Mesothelial cell of epicardium (in vitro differentiated cells): ENCODE data around the gene DDX17. TPM values are rescaled to one million over a fixed set of nuclear protein-coding genes. Genes with fewer than 3 reads are reported as not detected.

ENCODE experiments used
- DNase-seq, 2 experiments: peaks; one replicate each; pipeline ENCODE4 v3.0.0; 2021; ENCODE audit warnings: low spot score in 2 of 2; ENCODE audit not compliant: unreplicated experiment in 2 of 2
- H3K27ac Mint-ChIP-seq: 2 replicates; pipeline ENCODE4 v1.8.0; 2021; ENCODE audit warnings: mixed read lengths
- H3K27me3 Mint-ChIP-seq: 2 replicates; pipeline ENCODE4 v1.8.0; 2021; ENCODE audit warnings: low read depth, mixed read lengths
- H3K36me3 Mint-ChIP-seq: 2 replicates; pipeline ENCODE4 v1.8.0; 2021; ENCODE audit warnings: mixed read lengths
- H3K4me1 Mint-ChIP-seq: 2 replicates; pipeline ENCODE4 v1.8.0; 2021; ENCODE audit warnings: mixed read lengths
- H3K4me3 Mint-ChIP-seq: 2 replicates; pipeline ENCODE4 v1.8.0; 2021; ENCODE audit warnings: mild to moderate bottlenecking, moderate library complexity, mixed read lengths
- H3K9me3 Mint-ChIP-seq: 2 replicates; pipeline ENCODE4 v1.8.0; 2021; ENCODE audit warnings: mixed read lengths
- total RNA-seq: library from RNA; stranded (reverse); gene quantifications from 3 replicates; pipeline ENCODE4 v1.2.1, GENCODE V29; 2021
- TF ChIP-seq, protein P1 (sequence below): fragments of 200-600 bp; sonication (generic); IDR thresholded peaks from one replicate; pipeline ENCODE4 v1.5.0; 2021; ENCODE audit warnings: antibody characterized with exemption; ENCODE audit not compliant: unreplicated experiment

The DDX17 gene
- total RNA-seq, 1 donor from 2014 or later, result 717 TPM

DNA sequence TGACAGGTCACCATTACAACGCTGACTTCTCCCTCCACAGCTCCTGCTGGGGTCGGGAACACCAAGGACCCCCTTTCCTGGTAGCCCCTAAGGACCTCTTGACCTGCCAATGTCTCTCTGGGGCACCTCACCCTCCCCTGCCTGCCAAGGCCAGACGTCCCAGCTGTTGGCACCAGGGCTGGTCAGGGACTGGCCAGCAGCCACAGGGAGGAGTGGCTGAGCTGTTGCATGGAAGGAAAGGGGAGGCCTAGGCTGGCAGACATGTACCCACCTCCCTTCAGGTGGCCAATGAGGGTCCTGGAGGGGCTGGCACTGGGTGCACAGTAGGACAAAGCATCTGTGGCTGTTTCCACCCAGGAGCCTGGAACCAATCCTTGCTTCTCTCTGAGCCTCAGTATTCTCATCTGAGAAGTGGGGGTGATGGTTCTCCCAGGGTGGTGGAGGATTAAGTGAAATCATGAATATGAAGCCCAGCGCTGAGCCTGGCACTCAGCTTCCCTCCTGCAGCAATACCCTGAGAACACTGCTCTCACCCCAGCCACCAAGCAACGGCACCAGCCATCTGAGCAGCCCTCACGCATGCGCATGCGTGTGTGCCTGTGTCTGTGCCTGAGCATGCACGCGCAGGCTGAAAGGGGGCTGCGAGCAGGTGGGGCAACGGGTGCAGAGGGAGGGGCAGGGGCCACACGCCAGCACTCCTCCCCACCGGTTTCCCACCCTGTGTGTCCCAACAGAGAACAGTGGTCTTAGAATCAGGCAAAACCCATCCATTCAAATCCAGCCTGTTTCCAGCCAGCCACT lies 57.0 kb downstream of the DDX17 start:
- no peak for DNase-seq
- TF ChIP-seq, protein P1, sequence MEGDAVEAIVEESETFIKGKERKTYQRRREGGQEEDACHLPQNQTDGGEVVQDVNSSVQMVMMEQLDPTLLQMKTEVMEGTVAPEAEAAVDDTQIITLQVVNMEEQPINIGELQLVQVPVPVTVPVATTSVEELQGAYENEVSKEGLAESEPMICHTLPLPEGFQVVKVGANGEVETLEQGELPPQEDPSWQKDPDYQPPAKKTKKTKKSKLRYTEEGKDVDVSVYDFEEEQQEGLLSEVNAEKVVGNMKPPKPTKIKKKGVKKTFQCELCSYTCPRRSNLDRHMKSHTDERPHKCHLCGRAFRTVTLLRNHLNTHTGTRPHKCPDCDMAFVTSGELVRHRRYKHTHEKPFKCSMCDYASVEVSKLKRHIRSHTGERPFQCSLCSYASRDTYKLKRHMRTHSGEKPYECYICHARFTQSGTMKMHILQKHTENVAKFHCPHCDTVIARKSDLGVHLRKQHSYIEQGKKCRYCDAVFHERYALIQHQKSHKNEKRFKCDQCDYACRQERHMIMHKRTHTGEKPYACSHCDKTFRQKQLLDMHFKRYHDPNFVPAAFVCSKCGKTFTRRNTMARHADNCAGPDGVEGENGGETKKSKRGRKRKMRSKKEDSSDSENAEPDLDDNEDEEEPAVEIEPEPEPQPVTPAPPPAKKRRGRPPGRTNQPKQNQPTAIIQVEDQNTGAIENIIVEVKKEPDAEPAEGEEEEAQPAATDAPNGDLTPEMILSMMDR, result no peak
- Mint-ChIP-seq H3K27me3 (peaks cover 37% of the 10 kb centered on the region), H3K36me3 (no peaks in the 10 kb centered on the region), H3K4me3 (no peak overlapping the region), H3K4me1 (peaks cover 12% of the 10 kb centered on the region), H3K27ac (no peak overlapping the region), H3K9me3 (no peaks in the 10 kb centered on the region)

DNA sequence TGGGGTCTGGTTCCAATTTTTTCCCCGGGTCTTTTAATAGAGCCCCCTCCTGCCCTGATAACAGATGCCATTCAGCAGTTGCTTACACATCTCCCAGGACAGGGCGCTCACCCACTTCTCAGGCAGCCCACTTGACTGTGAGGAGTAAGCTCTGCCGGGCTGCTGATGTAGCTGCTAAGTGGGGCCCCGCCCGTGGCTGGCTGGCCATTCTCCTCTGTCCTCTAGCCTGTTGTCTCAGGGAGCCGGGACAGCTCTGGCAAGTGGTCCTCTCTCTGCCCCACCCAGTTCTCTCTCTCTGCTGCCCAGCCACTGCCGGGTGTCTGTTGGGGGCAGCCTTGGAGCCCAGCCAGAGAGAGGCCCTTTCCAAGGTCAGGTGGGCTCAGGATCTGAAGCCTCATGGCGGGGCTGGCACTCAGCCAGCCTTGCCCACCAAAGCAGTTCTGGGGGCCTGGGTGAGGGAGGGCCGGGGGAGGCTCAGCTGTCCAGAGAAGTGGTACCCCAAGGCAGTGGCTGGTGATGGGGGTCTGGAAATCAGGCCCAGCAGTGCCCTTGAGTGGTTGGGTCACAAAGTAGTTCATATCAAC lies 60.0 kb downstream of the DDX17 start:
- TF ChIP-seq, protein P1, result no peak
- Mint-ChIP-seq H3K4me1 (peaks cover 13% of the 10 kb centered on the region), H3K36me3 (no peaks in the 10 kb centered on the region), H3K4me3 (no peak overlapping the region), H3K27ac (no peak overlapping the region), H3K27me3 (peaks cover 14% of the 10 kb centered on the region), H3K9me3 (no peaks in the 10 kb centered on the region)
- no peak for DNase-seq

DNA sequence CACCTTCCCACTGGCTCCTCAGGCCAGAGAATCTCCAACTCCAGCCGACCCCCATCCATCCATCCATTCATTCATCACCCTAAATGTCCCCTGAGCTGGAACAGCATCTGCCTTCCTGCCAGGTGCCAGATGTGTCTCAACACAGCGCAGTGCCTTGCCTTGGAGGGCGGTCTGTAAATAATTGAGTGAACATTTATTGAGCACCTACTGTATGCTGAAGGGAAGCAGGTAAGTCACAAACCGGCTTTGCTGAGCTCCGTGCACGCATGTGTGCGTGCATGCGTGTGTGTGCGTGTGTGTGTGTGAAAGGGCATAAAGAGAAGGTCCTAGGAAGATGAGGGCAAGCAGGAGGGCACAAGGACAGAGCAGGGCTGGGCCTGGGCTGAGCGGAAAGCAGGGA lies 61.3 kb downstream of the DDX17 start:
- Mint-ChIP-seq H3K36me3 (no peaks in the 10 kb centered on the region), H3K4me1 (peaks cover 13% of the 10 kb centered on the region), H3K27me3 (peaks cover 5% of the 10 kb centered on the region), H3K4me3 (no peak overlapping the region), H3K9me3 (no peaks in the 10 kb centered on the region), H3K27ac (no peak overlapping the region)
- TF ChIP-seq, protein P1, result no peak
- no peak for DNase-seq

DNA sequence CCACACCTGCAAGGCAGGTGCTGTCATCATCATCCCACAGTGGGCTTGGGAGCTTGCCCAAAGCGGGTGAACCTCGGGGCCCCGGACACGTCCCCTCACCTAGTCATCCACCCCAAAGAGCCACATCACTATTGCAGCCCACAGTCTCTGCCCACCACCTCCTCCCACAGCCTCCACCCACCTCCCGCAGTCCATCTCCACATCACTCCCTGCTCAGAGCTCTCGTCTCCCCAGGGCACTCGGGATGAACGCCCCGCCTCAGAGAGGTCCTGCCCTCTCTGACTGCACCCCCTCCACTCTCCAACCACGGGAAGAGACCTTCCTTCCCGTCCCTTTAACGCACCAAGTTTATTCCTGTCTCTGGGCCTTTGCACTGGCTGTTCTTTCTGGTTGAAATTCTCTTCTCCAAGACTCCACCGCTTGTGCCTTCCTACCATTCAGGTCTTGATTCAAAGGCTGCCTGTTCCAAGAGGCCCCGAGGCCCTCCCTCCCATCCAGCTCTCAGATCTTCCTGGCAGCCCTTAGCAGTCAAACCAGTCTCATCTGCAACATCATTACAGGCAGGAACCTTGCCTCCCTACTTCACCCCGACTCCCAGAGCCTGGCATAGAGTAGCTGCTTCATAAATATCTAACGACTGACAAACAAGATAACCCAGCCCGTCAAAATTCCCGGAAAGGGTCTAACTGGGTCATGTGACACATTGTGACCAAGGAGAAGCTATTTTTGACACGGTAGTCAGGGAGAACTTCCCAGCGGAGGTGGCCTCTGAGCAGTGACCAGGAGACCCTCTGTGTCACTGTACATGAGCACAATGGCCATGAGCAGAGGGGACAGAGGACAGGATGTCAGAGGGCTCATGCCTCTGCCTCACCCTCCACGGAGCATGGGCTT lies 62.2 kb downstream of the DDX17 start:
- TF ChIP-seq, protein P1, result no peak
- Mint-ChIP-seq H3K27ac (peak overlapping the region; percentile 13), H3K27me3 (peaks cover 4% of the 10 kb centered on the region), H3K4me1 (peaks cover 13% of the 10 kb centered on the region), H3K36me3 (no peaks in the 10 kb centered on the region), H3K9me3 (no peaks in the 10 kb centered on the region), H3K4me3 (no peak overlapping the region)
- no peak for DNase-seq

DNA sequence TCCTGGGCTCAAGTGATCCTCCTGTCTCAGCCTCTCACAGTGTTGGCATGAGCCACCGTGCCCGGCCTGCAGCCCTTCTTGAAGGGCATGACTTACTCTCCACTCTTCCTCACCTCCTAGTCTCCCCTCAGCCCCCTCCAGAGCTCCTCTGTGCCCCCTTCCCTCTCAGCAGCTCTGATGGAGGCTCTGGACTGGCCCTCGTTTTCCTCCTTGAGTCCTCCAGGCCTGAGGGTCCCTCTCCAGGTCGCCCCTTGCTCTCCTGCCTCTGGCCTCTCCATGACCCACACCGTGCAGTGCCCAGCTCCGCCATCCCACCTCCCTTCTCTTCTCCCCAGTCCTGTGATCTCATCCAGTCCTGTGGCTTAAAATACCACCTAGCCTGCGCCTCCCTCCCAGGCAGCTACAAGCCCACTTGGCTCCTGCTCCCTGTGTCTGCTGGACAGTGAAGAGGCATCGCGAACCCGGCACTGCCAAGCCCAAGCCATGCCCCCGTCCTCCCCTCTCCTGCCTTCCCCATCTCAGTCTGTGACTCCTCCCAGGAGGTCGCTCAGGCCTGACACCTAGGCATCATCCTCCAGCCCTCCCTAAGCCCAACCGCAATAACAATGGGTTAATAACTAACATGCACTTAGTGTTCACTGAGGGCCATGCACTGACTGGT lies 63.0 kb downstream of the DDX17 start:
- TF ChIP-seq, protein P1, result no peak
- H3K36me3 Mint-ChIP-seq, result no peaks in the 10 kb centered on the region
- H3K4me1 Mint-ChIP-seq, result peaks cover 13% of the 10 kb centered on the region
- peak overlapping the region; percentile 25 for H3K27ac Mint-ChIP-seq
- no peak for DNase-seq
- no peaks in the 10 kb centered on the region for H3K9me3 Mint-ChIP-seq
- no peak overlapping the region for H3K4me3 Mint-ChIP-seq
- peaks cover 4% of the 10 kb centered on the region for H3K27me3 Mint-ChIP-seq
